ENCODE measurements around the gene MAGEA3. TPM values are rescaled to one million over a fixed set of nuclear protein-coding genes. Genes with fewer than 3 reads are reported as not detected.
"Not testable (repeated sequence)": the region's sequence is repeated elsewhere in the genome, so short reads cannot be mapped to it uniquely, and the experiment has no call there.

MAGEA3 gene
- total and polyA plus RNA-seq, 2 donors from 2014 or later: not detected

DNA sequence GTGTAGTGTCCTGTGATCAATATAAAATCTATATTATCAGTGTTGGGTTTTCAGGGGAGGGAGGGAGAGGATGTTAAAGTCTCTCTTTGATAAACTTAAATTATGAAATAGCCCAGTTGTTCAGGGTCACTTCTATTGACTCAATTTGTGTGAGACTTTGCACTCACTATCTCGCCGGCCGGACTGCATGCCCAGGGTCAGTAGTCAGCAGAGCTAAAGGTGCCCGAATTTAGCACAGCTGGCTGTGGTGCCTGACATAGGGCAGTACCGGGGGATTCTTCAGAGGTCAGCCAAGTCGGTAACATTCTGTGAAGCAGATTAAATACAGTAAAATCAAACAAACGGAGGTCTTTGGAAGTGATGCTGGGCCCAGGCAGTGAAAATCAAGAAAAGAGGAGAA lies 41.7 kb upstream of the MAGEA3 start:
- H3K36me3 ChIP-seq (ENCODE audit: control insufficient read depth in 2 of 3, insufficient read depth in 3 of 3, low read length in 3 of 3): no peaks in the 10 kb centered on the region
- DNase-seq (no peak), FAIRE-seq (no peak)
- TF ChIP-seq, protein P1, sequence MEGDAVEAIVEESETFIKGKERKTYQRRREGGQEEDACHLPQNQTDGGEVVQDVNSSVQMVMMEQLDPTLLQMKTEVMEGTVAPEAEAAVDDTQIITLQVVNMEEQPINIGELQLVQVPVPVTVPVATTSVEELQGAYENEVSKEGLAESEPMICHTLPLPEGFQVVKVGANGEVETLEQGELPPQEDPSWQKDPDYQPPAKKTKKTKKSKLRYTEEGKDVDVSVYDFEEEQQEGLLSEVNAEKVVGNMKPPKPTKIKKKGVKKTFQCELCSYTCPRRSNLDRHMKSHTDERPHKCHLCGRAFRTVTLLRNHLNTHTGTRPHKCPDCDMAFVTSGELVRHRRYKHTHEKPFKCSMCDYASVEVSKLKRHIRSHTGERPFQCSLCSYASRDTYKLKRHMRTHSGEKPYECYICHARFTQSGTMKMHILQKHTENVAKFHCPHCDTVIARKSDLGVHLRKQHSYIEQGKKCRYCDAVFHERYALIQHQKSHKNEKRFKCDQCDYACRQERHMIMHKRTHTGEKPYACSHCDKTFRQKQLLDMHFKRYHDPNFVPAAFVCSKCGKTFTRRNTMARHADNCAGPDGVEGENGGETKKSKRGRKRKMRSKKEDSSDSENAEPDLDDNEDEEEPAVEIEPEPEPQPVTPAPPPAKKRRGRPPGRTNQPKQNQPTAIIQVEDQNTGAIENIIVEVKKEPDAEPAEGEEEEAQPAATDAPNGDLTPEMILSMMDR (IDR thresholded peaks at IDR 0.05; ENCODE audit: borderline replicate concordance, extremely low read depth, insufficient read depth): no peak
- no peaks in the 10 kb centered on the region for H3K27me3 ChIP-seq (ENCODE audit: control insufficient read depth, insufficient read depth, low read length)
- intact Hi-C loops (cut with DNase I): no loop called here
- H3K27ac ChIP-seq (ENCODE audit: low read depth in 2 of 2, low read length in 2 of 2): no peak overlapping the region
- H3K9ac ChIP-seq (ENCODE audit: low read length in 3 of 3): no peak overlapping the region
- no peaks in the 10 kb centered on the region for H3K9me3 ChIP-seq (ENCODE audit: control insufficient read depth in 2 of 3, insufficient read depth in 1 of 3, low read length in 3 of 3)
- H3K4me3 ChIP-seq (ENCODE audit: low read length in 3 of 3): no peak overlapping the region
- no peaks in the 10 kb centered on the region for H3K4me1 ChIP-seq (ENCODE audit: control insufficient read depth in 2 of 3, insufficient read depth in 2 of 3, low read depth in 1 of 3, low read length in 3 of 3)

DNA sequence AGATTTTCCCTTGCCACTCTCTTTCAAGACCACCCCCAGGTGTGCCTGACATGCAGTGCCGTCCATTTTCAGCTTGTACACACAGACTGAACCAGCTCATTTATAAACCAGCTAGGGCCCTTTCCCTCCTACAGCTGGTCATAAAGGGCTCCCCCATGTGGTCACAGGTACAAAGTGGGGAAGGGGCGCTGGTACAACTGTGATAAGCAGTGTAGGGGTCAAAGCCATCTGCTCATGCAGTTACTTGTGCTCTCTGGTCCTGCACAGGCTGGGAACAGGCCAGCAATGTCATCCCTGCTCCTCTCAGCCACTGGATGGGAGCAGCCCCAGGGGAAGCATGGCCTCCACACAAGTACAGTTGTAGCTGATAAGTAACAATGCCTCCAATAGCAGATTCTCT lies 40.3 kb upstream of the MAGEA3 start:
- FAIRE-seq: no peak
- Histone ChIP-seq H3K27me3 (ENCODE audit: control insufficient read depth, insufficient read depth, low read length) (no peaks in the 10 kb centered on the region), H3K4me3 (ENCODE audit: low read length in 3 of 3) (no peak overlapping the region), H3K27ac (ENCODE audit: low read depth in 2 of 2, low read length in 2 of 2) (no peak overlapping the region), H3K36me3 (ENCODE audit: control insufficient read depth in 2 of 3, insufficient read depth in 3 of 3, low read length in 3 of 3) (no peaks in the 10 kb centered on the region), H3K9me3 (ENCODE audit: control insufficient read depth in 2 of 3, insufficient read depth in 1 of 3, low read length in 3 of 3) (no peaks in the 10 kb centered on the region), H3K9ac (ENCODE audit: low read length in 3 of 3) (no peak overlapping the region), H3K4me1 (ENCODE audit: control insufficient read depth in 2 of 3, insufficient read depth in 2 of 3, low read depth in 1 of 3, low read length in 3 of 3) (no peaks in the 10 kb centered on the region)
- DNase-seq: no peak
- TF ChIP-seq, protein P1 (IDR thresholded peaks at IDR 0.05; ENCODE audit: borderline replicate concordance, extremely low read depth, insufficient read depth): no peak
- intact Hi-C loops (cut with DNase I): no loop called here

DNA sequence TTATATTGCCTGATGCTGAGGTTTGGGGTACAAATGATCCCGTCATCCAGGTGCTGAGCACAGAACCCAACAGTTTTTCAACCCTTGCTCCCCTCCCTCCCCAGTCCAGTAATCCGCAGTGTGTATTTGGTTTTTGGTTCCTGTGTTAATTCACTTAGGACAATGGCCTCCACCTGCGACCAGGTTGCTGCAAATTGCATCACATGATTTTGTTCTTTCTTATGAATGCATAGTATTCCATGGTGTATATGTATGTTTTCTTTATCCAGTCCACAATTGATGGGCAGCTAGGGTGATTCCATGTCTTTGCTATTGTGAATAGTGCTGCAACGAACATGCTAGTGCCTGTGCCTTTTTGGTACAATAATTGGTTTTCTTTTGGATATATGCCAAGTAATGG lies 35.5 kb upstream of the MAGEA3 start:
- Histone ChIP-seq H3K4me1 (ENCODE audit: control insufficient read depth in 2 of 3, insufficient read depth in 2 of 3, low read depth in 1 of 3, low read length in 3 of 3) (no peaks in the 10 kb centered on the region), H3K4me3 (ENCODE audit: low read length in 3 of 3) (no peak overlapping the region), H3K9ac (ENCODE audit: low read length in 3 of 3) (no peak overlapping the region), H3K27me3 (ENCODE audit: control insufficient read depth, insufficient read depth, low read length) (no peaks in the 10 kb centered on the region), H3K27ac (ENCODE audit: low read depth in 2 of 2, low read length in 2 of 2) (no peak overlapping the region), H3K36me3 (ENCODE audit: control insufficient read depth in 2 of 3, insufficient read depth in 3 of 3, low read length in 3 of 3) (no peaks in the 10 kb centered on the region), H3K9me3 (ENCODE audit: control insufficient read depth in 2 of 3, insufficient read depth in 1 of 3, low read length in 3 of 3) (no peaks in the 10 kb centered on the region)
- intact Hi-C loops (cut with DNase I): no loop called here
- no peak for DNase-seq
- TF ChIP-seq, protein P1 (IDR thresholded peaks at IDR 0.05; ENCODE audit: borderline replicate concordance, extremely low read depth, insufficient read depth): no peak
- FAIRE-seq: no peak

DNA sequence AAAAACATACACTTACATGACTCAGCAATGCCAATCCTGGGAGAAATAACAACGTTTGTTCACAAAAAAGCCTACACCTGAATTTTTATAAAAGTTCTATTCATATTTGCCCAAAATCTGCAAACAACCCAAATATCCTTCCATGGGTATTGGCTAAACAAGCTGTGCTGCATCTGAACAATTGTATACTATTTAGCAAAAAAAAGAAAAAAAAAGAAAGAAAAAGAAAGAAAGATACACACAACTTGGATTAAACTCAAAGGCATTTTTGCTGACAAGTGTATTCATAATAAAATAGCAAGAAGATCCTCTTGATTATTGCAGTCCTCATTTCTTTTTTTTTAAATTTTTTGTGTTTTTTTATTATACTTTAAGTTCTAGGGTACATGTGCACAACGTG lies 24.5 kb upstream of the MAGEA3 start:
- Histone ChIP-seq H3K4me3 (ENCODE audit: low read length in 3 of 3) (no peak overlapping the region), H3K9me3 (ENCODE audit: control insufficient read depth in 2 of 3, insufficient read depth in 1 of 3, low read length in 3 of 3) (no peaks in the 10 kb centered on the region), H3K27me3 (ENCODE audit: control insufficient read depth, insufficient read depth, low read length) (no peaks in the 10 kb centered on the region), H3K27ac (ENCODE audit: low read depth in 2 of 2, low read length in 2 of 2) (no peak overlapping the region), H3K36me3 (ENCODE audit: control insufficient read depth in 2 of 3, insufficient read depth in 3 of 3, low read length in 3 of 3) (no peaks in the 10 kb centered on the region), H3K4me1 (ENCODE audit: control insufficient read depth in 2 of 3, insufficient read depth in 2 of 3, low read depth in 1 of 3, low read length in 3 of 3) (no peaks in the 10 kb centered on the region), H3K9ac (ENCODE audit: low read length in 3 of 3) (no peak overlapping the region)
- no peak for DNase-seq
- TF ChIP-seq, protein P1 (IDR thresholded peaks at IDR 0.05; ENCODE audit: borderline replicate concordance, extremely low read depth, insufficient read depth): no peak
- intact Hi-C loops (cut with DNase I): no loop called here
- no peak for FAIRE-seq

DNA sequence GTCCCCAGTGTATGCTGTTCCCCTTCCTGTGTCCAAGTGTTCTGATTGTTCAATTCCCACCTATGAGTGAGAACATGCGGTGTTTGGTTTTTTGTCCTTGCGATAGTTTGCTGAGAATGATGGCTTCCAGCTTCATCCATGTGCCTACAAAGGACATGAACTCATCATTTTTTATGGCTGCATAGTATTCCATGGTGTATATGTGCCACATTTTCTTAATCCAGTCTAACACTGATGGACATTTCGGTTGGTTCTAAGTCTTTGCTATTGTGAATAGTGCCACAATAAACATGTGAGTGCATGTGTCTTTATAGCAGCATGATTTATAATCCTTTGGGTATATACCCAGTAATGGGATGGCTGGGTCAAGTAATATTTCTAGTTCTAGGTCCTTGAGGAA lies 23.9 kb upstream of the MAGEA3 start:
- FAIRE-seq; intact Hi-C loops (cut with DNase I); H3K27me3 ChIP-seq (ENCODE audit: control insufficient read depth, insufficient read depth, low read length); H3K27ac ChIP-seq (ENCODE audit: low read depth in 2 of 2, low read length in 2 of 2); H3K36me3 ChIP-seq (ENCODE audit: control insufficient read depth in 2 of 3, insufficient read depth in 3 of 3, low read length in 3 of 3); H3K4me1 ChIP-seq (ENCODE audit: control insufficient read depth in 2 of 3, insufficient read depth in 2 of 3, low read depth in 1 of 3, low read length in 3 of 3); H3K9me3 ChIP-seq (ENCODE audit: control insufficient read depth in 2 of 3, insufficient read depth in 1 of 3, low read length in 3 of 3); H3K9ac ChIP-seq (ENCODE audit: low read length in 3 of 3); H3K4me3 ChIP-seq (ENCODE audit: low read length in 3 of 3); DNase-seq: not testable (repeated sequence)

DNA sequence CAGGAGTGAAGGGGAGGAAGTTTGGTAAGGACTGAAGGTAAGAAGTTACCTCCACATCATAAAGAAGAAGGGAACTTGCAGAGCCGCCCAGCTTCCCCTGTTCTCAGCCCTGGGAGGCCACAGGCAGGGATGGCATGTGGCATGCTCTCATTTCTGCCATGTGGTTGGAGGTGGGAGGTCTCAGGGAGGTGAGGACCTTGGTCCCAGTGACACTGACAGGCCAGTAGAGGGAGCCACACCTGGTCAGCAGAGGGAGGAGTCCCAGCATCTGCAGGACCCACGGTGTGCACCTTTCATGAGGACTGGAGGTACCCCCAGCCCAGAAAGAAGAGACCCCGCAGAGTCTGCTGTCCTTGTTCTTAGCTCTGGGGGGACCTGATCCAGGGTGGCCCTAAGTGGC lies 17.6 kb upstream of the MAGEA3 start:
- H3K9ac ChIP-seq (ENCODE audit: low read length in 3 of 3); intact Hi-C loops (cut with DNase I); H3K4me3 ChIP-seq (ENCODE audit: low read length in 3 of 3); DNase-seq; H3K27me3 ChIP-seq (ENCODE audit: control insufficient read depth, insufficient read depth, low read length); H3K9me3 ChIP-seq (ENCODE audit: control insufficient read depth in 2 of 3, insufficient read depth in 1 of 3, low read length in 3 of 3); H3K36me3 ChIP-seq (ENCODE audit: control insufficient read depth in 2 of 3, insufficient read depth in 3 of 3, low read length in 3 of 3); H3K27ac ChIP-seq (ENCODE audit: low read depth in 2 of 2, low read length in 2 of 2); H3K4me1 ChIP-seq (ENCODE audit: control insufficient read depth in 2 of 3, insufficient read depth in 2 of 3, low read depth in 1 of 3, low read length in 3 of 3): not testable (repeated sequence)
- FAIRE-seq: peak; percentile 29

Measured in kidney (tissue), 14 donors.